HG02840 (cell line): Measurements from ENCODE around the gene TMSB4X.
A peak's percentile ranks its signal among the peaks of the same experiment; 100 is the strongest.

Experiments used
- ATAC-seq: cut with Tn5 transposase; IDR thresholded peaks from one replicate; pipeline ENCODE4 v1.9.1; 2021; ENCODE audit warnings: mild to moderate bottlenecking, moderate library complexity, moderate number of reproducible peaks; ENCODE audit not compliant: unreplicated experiment, low FRiP score

TMSB4X gene

DNA sequence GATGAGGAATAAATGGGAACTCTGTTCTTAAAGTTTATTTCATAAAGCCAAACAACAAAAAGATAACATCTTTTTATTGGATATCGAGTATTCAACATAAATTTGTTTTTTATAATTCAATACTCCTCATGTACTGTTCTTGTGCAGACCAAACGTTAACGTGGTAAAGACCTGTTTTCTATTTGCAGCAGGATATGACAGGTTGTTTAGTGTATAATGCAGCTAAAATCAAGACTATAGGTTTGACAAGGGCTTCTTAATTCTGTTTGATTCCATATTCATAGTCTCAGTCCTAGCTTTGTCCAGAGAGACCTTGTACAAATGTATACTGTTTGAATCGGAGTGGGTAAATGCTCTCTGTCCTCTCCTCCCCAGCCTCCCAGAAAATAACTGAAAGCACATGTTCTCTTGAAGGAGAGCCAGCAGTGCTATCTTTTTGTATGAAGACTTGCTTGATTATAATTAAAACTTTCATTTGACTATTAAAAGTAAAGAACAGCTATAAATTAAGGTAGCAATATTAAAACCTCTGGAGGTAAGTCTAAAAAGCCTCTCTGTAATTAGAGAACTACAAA is 17.7 kb downstream of the TMSB4X start:
- ATAC-seq: no peak

DNA sequence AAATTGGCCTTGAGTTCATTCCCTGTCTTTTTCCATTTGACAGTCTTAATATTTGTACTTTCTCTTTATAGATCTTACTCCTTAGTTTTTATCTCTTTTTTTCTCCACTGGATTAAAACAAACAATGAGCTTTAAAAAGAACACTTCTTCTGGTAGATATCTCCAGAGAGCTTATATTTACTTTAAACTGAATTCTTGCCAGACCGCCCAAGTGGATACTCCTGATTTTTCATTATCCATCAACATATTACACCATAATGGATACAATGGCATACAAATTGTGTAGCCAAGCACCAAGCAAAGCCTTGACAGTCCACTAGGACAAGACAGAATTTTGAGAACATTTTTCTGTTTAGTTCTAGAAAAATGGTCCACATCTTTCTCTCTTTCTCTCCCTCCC is 18.9 kb downstream of the TMSB4X start:
- no peak for ATAC-seq

DNA sequence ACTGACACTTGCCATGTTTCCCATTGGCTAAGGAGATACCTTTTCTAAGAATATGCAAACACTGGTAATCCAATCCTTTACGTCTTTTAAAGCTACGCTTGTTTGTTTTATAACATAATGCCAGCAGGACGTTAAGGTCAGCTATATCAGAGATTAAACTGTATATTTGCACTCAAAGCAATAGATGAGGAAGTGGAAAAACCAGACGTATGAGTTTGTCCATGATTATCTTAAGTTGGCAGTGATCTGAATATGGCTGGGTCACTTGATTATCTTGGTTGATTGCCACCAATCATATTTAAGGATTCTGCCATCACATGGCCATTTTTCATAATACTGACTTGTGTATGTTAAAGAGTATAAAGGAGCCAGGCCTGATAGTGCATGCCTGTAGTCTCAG is 19.4 kb downstream of the TMSB4X start:
- no peak for ATAC-seq

DNA sequence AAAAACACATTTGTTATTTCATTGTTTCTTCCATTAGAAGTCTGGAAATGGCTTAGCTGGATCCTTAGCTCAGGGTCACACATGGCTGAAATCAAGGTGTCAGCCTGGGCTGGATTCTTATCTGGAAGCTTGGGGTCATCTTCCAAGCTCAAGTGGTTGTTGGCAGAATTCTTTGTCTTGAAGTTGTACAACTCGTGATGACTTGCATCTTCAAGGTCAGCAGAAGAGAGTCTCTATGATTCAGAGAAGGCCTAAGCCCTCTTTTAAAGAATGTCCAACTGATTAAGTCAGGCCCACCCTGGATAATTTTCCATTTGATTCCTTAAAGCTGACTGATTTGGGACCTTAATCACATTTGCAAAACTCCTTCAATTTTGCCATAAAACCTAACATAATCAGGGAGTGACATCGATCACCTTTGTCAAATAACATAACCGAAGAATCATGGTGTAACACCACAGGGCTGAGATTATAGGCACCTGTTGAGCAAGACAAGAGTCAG is 22.1 kb downstream of the TMSB4X start:
- no peak for ATAC-seq

DNA sequence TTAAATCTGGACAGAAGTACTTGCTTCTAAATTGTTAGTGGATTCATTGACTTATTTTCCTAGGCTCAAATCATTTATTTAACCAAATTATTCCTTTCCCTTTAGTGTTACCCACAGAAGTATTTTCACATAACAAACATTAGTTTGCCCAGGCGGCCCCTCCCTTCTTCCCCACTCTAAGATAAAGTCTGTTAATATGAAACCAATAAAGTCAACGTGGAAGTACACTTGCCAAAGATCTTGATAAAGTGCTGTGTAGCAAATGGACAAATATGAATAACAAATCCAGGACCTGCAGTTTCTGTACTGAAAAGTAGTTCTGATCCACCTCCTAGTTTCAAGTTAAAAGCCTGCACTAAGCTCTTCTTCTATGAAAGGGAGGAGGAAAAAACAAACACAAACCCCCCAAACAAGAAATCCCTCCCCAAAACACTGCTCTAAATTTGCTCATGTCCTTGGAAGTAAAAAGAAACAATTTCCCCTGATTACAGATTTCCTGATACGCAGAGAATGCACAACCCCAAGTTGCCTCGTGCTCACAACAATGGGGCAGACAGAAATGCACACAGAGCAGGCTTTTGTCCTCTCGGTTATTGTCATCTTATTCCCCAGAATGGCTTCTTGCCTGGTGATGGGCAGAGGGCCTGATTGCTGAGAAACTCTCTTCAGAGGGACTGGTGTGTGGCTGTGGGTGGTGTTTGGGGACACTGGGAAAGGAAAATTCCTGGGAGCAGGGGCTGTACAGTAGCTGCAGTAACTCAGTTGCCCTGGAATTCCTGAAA is 23.2 kb downstream of the TMSB4X start:
- no peak for ATAC-seq

DNA sequence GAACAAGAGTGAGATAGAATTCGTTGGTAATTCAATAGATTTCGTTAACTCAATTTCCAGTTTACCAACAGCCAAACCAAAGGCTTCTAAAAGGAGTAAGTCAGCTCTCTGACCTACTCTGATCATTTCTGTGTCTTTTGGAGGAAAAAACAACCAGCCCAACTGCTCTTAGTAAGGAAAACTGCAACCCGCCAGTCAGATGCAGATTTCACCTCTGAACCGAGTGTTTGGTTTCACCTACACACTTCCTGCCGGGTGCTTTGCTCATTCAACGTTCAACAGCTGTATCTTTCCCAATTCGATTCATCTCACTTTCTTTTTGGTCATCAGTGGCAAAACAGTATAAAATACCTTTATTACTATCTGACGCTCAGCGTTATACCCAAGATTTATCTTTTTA is 24.5 kb downstream of the TMSB4X start:
- ATAC-seq: no peak

DNA sequence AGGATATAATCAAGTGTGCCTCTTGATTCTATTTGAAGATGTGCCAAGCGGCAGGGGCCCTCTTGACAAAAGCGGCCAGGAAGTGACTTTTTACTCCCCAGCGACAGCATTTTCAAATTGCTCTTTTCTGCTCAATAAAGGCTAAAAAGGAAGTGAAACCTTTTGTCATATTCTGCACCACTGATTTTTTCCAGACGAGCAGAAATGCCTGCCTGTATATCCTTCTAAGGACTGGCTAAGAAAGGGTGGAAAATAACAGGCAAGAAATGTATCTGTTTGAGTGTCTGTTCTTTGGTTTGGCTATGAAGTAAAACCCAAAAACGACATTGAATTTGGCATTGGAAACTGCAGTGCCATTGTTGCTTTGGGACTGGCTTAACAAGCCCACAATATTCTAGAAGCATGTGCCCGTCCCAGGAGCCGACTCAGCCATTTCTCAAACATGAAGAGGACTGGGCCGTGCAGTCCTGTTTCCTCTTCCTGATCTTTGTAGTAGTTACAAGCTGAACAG is 25.4 kb downstream of the TMSB4X start:
- peak; percentile 40 for ATAC-seq

DNA sequence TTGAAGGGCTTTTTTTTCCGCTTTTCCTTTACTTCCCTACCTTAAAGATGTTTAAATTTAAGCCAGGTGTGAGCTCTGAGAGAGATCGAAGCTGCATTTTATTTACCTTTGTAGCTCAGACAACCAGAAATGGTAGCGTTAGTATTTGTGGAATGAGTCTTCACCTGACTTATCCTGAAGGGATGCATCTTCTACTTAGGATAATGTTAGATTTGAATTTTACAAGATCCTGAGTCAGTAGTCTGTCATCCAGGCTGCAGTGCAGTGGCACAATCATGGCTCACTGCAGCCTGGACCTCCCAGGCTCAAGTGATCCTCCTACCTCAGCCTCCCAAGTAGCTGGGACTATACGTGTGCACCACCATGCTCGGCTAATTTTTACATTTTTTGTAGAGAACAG is 26.2 kb downstream of the TMSB4X start:
- no peak for ATAC-seq

DNA sequence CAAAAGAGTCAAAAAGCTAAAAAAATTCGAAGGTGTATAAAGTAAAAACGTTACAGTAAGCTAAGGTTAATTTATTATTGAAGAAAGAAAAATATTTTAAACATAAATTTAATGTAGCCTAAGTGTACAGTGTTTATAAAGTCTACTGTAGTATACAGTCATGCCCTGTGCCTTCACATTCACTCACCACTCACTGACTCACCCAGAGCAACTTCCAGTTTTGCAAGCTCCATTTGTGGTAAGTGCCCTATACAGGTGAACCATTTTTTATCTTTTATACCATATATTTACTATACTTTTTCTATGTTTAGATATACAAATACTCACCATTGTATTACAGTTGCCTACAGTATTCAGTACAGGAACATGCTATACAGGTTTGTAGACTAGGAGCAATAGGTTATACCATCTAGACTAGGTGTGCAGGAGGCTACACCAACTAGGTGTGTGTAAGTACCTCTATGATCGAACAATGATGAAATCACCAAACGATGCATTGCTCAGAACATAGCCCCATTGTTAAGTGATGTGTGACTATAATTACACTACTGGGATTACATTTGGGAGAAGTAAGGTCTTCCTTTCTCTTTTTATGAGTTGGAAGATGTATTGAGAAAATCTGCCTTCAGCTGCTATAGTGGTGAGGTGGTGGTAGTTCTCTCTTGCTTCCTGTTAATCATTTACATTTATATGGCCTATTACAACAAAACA is 27.2 kb downstream of the TMSB4X start:
- no peak for ATAC-seq

DNA sequence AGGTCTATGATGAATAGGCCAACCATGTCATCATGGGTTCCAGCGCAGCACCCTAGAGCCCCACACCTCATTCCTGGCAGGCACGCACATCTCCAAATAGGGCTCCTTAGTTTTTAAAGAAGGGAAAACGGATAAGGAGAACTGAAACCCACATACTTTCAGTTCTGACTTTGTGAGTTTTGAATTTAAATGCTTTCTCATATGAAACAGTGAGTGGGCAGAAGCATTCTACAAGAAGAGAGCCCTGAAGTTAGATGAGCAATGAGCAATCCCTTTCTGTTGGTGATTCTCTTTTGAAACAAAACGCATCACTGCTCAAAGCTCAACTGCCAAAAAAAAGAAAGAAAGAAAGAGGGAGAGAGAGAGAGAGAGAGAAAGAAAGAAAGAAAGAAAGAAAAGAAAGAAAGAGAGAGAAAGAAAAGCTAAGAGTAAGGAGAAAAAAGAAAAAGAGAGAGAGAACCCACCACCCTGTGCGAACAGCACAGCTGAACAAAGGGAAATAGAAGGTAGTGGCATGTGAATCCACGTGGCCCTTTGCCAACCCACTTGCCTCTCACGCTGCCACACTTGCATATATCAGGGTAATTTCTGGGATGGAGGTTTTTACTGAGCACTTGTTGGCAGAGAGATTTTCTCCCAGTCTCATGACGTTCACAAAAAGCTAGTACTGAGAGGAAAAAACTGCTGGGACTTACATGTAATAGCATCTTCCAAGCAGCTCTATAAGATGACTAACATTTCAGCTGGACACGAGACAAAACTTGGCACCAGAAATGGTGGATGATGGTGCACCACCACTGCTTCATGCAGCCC is 31.0 kb downstream of the TMSB4X start:
- ATAC-seq: peak; percentile 72

DNA sequence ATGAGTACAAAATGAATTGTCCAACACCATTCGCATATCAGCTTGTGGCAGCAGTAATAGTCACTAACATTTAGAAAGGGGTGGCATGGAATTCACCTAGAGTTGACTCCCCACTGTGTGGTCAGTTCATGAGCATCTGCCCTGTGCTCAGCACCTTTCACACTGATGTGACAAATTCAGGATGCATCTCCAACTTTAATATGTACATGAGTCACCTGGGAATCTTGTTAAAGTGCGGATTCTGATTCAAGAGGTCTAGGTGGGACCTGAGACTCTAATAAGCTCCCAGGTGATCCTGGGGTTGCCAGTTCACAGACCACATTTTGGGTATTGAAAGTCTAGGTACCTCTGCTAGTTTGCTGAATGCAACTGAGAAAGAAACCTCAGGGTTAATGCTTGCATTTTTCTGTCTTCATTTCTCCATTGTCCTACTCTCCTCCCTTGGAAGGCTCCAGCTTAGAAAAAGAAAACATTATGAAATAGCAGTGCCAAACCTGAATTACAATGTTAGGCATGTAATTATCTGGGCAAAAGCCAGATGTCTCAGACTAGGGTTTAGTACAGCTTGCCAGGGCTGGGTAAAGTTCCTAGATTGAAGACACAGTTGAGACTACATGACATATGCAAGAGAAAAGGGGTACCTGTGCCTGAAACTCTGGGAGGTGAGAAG is 32.7 kb downstream of the TMSB4X start:
- ATAC-seq: no peak

DNA sequence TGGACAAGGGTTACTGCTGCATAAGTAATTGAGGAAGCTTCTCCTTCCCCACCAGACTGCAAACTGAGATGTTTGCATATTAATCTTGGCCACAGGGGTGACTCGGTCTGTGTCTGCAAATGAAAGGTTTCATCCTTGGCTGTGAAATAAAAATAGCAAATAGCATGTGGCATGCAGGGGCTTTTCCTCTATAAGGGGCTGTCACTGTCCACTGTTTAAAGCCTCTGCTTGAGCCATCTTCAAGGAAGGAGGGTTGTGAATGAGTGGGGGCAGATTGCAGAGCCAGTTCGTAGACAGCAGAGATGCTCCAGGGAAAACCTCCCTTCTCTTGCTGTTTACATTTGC is 33.3 kb downstream of the TMSB4X start:
- no peak for ATAC-seq

DNA sequence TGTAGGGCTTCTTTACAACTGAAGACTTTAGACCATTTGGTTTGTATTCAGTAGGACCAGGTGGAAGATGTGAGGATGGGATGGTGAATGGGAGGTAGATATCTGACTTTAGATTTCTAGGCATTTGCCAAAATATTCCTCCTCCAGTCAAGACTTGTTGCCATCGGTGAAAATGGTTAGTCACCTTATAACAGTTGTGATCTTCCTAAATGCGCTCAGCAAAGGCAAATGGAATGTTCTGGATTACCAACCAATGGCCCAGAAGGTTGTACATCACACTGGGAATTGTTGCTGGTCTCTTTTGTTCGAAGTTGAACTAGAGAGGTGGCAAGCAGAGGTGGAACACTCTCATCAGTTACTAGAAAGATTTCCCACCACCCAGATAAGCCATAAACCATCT is 33.9 kb downstream of the TMSB4X start:
- no peak for ATAC-seq

DNA sequence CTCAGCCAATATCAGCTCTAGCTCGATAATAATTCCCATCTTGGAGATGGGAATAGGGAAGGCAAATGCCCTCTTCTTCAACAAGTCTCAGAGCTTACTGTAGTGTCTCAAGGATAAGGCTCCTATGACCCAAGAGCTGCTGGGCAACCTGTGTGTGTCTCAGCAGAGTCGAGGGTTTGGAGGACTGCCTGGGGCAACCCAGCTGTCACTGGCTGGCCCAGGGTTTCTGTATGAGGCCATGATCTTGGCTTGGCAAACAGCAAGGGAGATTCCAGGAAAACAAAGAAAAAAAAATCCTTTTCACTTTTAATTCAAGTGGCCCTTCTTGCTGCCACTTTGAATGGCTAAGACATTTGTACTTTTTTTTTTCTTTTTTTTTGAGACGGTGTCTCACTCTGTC is 34.4 kb downstream of the TMSB4X start:
- ATAC-seq: no peak

DNA sequence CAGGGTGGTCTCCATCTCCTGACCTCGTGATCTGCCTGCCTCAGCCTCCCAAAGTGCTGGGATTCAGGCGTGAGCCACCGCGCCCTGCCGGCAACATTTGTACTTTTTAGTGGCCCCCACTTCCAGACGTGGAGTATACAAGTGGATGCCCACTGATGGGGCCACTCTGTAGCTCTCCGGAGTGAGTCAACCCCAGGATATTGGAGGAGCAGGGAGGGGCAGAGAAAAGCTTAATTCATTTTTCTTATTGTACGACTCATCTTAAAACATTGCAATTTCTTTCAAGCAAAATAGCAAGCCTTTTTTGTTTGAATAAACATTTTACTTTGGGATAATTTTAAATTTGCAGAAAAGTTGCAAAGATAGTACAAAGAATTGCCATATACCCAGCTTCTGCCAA is 34.9 kb downstream of the TMSB4X start:
- ATAC-seq: no peak

DNA sequence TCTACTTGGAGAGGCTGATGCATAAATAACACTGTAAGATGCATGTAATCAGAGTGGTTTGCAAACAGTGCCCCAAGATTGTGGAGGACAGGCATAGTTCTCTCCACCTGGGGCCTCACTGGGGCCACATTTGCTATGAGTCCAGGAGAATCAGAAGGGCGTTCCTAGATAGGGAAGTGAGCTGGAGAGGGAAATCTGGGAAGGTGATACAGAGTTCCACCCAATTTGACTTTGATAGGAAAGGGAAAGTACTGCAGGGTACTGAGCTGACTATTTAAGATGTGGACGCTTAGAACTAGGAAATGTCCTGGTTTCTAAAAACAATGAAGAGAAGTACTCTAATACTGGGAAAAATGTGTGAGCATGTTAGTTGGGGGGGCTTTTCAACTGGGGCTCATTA is 35.6 kb downstream of the TMSB4X start:
- no peak for ATAC-seq

DNA sequence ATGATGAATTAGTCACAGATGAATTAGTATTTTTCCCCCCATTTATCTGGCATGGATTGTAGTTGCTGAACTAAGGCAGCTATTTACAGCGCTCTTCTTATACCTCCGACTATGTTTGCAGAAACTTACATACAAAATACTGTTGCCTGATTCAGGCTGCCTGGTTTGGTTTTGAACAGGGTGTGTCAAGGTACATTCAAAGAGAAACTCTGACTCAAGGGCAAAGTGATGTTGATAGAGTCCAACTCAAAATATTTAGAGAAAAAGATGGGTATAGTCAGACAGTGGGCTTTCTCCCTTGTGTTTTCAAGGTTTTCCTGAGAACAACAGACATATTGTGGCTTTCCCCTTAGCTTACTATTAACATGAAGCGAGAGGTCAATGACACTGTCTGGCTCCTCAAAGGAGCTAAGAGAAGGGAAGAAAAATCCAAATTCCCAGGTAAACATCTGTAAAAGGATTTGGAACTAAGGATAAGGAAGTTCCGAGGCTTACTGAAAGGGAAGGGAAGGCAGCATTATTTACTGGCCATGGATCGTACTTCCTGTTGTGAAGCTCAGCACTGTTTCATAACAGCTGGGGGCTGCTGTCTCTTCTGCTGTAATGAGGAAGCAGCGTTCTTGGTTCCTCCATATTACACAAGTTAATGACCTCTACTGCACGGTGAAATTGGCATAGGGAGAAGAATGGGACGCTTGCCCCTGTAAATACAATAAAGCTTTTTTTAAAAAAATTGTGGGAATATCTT is 38.6 kb downstream of the TMSB4X start:
- ATAC-seq: peak; percentile 78

DNA sequence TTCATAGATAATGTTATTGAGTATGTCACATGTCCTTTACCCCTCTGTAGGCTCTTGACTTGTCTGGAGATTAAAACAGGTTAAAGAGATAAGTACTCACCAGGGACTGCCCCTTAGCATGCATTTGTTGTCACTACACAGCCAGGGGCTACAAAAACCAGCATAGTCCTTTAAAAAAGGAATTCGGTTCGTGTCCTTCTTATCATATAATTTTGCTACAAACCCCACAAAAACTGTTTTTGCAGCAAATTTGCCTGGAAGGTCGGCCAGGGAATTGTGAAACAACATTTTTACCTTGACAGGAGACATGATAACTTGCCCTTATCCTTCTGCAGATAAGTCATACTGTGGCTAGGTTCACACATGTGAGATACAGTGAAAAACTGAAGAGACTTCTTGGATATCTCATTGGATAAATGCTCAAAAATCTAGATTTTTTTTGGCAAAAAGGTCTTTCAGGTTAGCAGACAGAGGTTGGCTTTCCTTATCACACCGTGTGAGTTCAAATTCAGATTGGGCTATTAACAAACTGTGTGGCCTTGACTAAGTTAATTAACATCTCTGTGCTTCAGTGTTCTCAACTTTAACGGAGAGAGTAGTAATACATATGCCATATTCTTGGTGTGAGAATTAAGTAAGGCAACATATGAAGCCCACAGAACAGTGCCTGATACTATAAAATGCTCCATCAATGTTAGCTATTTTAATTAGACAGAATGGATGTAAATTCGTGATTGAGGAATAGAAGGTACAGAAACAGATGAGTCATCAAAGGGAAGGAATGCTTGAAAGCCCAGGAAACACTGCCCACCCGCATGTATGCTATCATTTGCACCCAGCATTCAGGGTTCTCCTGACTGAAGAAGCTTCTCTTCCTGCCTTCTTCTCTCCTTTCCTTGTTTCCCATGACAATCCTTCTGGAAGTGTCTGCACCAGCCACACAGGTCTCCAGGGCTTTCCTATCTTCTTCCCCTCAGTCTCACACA is 39.5 kb downstream of the TMSB4X start:
- ATAC-seq: peak; percentile 33
